Measurements from ENCODE around the gene STARD7.

Gene STARD7

GRCh38 chr2:96158554-96158940 is 50.1 kb downstream of the STARD7 start:
- H3K4me3 ChIP-seq (ENCODE audit: severe bottlenecking), result no peak overlapping the region
- no peak for ATAC-seq (ENCODE audit: low read depth)
- H3K27ac ChIP-seq (ENCODE audit: poor library complexity, severe bottlenecking), result no peak overlapping the region
- no peaks in the 10 kb centered on the region for H3K4me1 ChIP-seq (ENCODE audit: insufficient read depth, poor library complexity, severe bottlenecking)
- no peaks in the 10 kb centered on the region for H3K36me3 ChIP-seq (ENCODE audit: low read depth)
- peak; percentile 38 for DNase-seq (ENCODE audit: low spot score)
- TF ChIP-seq CTCF (IDR thresholded peaks at IDR 0.05; ENCODE audit: poor library complexity, severe bottlenecking), result no peak
- no peaks in the 10 kb centered on the region for H3K9me3 ChIP-seq (ENCODE audit: severe bottlenecking)
- H3K27me3 ChIP-seq (ENCODE audit: insufficient read depth, poor library complexity, severe bottlenecking), result no peaks in the 10 kb centered on the region

GRCh38 chr2:96157649-96158553 is 50.7 kb downstream of the STARD7 start:
- Histone ChIP-seq H3K27me3 (ENCODE audit: insufficient read depth, poor library complexity, severe bottlenecking) (no peaks in the 10 kb centered on the region), H3K36me3 (ENCODE audit: low read depth) (no peaks in the 10 kb centered on the region), H3K9me3 (ENCODE audit: severe bottlenecking) (no peaks in the 10 kb centered on the region), H3K27ac (ENCODE audit: poor library complexity, severe bottlenecking) (no peak overlapping the region), H3K4me3 (ENCODE audit: severe bottlenecking) (no peak overlapping the region), H3K4me1 (ENCODE audit: insufficient read depth, poor library complexity, severe bottlenecking) (no peaks in the 10 kb centered on the region)
- ATAC-seq (ENCODE audit: low read depth) (no peak), DNase-seq (ENCODE audit: low spot score) (peak; percentile 47)
- TF ChIP-seq CTCF (IDR thresholded peaks at IDR 0.05; ENCODE audit: poor library complexity, severe bottlenecking), result no peak

GRCh38 chr2:96156926-96157648 is 51.5 kb downstream of the STARD7 start:
- H3K4me3 ChIP-seq (ENCODE audit: severe bottlenecking), result no peak overlapping the region
- ATAC-seq (ENCODE audit: low read depth) (no peak), DNase-seq (ENCODE audit: low spot score) (peak; percentile 52)
- no peak for TF ChIP-seq CTCF (IDR thresholded peaks at IDR 0.05; ENCODE audit: poor library complexity, severe bottlenecking)
- no peak overlapping the region for H3K27ac ChIP-seq (ENCODE audit: poor library complexity, severe bottlenecking)
- no peaks in the 10 kb centered on the region for H3K9me3 ChIP-seq (ENCODE audit: severe bottlenecking)
- H3K36me3 ChIP-seq (ENCODE audit: low read depth), result no peaks in the 10 kb centered on the region
- H3K27me3 ChIP-seq (ENCODE audit: insufficient read depth, poor library complexity, severe bottlenecking), result no peaks in the 10 kb centered on the region
- no peaks in the 10 kb centered on the region for H3K4me1 ChIP-seq (ENCODE audit: insufficient read depth, poor library complexity, severe bottlenecking)

GRCh38 chr2:96156011-96156820 is 52.4 kb downstream of the STARD7 start:
- no peak for DNase-seq (ENCODE audit: low spot score)
- ATAC-seq (ENCODE audit: low read depth), result no peak
- no peak overlapping the region for H3K4me3 ChIP-seq (ENCODE audit: severe bottlenecking)
- TF ChIP-seq CTCF (IDR thresholded peaks at IDR 0.05; ENCODE audit: poor library complexity, severe bottlenecking), result no peak
- no peaks in the 10 kb centered on the region for H3K27me3 ChIP-seq (ENCODE audit: insufficient read depth, poor library complexity, severe bottlenecking)
- no peaks in the 10 kb centered on the region for H3K9me3 ChIP-seq (ENCODE audit: severe bottlenecking)
- H3K27ac ChIP-seq (ENCODE audit: poor library complexity, severe bottlenecking), result no peak overlapping the region
- H3K36me3 ChIP-seq (ENCODE audit: low read depth), result no peaks in the 10 kb centered on the region
- no peaks in the 10 kb centered on the region for H3K4me1 ChIP-seq (ENCODE audit: insufficient read depth, poor library complexity, severe bottlenecking)
